ENCODE data around the gene RAPGEF1.
A peak's percentile ranks its signal among the peaks of the same experiment; 100 is the strongest.
"Not testable (repeated sequence)": the region's sequence is repeated elsewhere in the genome, so short reads cannot be mapped to it uniquely, and the experiment has no call there.

Gene RAPGEF1

DNA sequence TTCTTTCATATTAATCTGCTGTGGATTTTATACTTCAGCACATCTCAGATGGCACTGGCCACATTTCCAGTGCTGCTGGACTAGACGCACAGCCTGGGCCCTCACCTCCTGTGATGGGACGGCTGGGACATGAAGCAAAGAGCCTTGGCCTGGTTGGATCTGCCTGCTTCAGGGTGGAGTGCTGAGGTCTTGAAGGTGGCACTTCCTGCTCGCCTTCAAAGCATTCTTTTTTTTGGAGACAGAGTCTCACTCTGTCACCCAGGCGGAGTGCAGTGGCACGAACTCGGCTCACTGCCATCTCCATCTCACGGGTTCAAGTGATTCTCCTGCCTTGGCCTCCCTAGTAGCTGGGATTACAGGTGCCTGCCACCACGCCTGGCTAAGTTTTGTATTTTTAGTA, 73.1 kb downstream of the RAPGEF1 start:
- H3K4me3 ChIP-seq (ENCODE audit: low read depth, low read length): no peak overlapping the region
- TF ChIP-seq, protein P1, sequence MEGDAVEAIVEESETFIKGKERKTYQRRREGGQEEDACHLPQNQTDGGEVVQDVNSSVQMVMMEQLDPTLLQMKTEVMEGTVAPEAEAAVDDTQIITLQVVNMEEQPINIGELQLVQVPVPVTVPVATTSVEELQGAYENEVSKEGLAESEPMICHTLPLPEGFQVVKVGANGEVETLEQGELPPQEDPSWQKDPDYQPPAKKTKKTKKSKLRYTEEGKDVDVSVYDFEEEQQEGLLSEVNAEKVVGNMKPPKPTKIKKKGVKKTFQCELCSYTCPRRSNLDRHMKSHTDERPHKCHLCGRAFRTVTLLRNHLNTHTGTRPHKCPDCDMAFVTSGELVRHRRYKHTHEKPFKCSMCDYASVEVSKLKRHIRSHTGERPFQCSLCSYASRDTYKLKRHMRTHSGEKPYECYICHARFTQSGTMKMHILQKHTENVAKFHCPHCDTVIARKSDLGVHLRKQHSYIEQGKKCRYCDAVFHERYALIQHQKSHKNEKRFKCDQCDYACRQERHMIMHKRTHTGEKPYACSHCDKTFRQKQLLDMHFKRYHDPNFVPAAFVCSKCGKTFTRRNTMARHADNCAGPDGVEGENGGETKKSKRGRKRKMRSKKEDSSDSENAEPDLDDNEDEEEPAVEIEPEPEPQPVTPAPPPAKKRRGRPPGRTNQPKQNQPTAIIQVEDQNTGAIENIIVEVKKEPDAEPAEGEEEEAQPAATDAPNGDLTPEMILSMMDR (IDR thresholded peaks at IDR 0.05; ENCODE audit: low read depth, low read length): no peak

DNA sequence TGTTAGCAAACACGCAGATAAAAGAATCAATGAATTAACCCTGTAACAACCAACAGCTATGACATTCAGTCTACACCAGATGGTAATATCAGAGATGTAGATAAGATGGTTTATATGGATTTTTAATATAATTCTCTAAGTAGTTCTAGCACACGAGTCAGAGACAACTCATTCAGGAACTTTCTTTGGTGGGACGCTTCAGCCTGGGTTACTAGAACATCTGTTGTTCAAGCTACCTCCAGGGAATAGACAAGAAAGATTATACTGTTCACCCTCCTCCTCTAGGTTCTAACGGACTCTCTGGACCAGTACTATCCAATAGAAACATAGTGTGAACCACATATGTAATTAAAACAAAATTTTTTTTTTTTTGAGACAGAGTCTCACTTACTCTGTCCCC, 73.8 kb downstream of the RAPGEF1 start:
- TF ChIP-seq, protein P1 (IDR thresholded peaks at IDR 0.05; ENCODE audit: low read depth, low read length): no peak
- no peak overlapping the region for H3K4me3 ChIP-seq (ENCODE audit: low read depth, low read length)

DNA sequence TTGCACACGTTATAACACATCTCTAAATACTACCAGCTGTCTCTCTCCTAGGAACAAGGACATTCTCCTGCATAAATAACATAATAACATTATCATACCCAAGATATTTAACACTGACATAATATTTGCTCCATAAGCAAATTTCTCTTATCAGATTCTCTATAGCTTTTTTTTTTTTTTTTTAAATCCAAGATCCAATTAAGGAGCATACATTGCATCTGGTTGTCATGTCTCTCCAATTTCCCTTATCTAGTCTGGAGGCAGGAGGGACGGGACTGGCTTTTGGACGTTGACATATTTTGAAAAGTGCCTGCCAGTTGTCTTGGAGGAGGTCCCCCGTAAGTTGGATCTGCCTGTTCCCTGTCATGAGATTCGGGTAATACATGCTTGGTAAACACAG, 76.6 kb downstream of the RAPGEF1 start:
- TF ChIP-seq, protein P1 (IDR thresholded peaks at IDR 0.05; ENCODE audit: low read depth, low read length): no peak
- no peak overlapping the region for H3K4me3 ChIP-seq (ENCODE audit: low read depth, low read length)

DNA sequence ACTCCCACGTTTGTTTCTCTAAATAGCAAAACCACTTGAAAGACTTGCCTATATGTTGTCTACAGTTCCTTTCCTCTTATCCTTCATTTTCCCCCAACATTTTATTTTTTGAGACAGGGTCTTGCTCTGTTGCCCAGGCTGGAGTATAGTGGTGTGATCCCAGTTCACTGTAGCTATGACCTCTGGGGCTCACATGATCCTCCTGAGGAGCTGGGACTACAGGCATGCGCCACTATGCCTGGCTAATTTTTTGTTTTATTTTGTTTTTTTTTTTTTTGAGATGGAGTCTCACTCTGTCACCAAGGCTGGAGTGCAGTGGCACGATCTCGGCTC, 77.6 kb downstream of the RAPGEF1 start:
- H3K4me3 ChIP-seq (ENCODE audit: low read depth, low read length): not testable (repeated sequence)

DNA sequence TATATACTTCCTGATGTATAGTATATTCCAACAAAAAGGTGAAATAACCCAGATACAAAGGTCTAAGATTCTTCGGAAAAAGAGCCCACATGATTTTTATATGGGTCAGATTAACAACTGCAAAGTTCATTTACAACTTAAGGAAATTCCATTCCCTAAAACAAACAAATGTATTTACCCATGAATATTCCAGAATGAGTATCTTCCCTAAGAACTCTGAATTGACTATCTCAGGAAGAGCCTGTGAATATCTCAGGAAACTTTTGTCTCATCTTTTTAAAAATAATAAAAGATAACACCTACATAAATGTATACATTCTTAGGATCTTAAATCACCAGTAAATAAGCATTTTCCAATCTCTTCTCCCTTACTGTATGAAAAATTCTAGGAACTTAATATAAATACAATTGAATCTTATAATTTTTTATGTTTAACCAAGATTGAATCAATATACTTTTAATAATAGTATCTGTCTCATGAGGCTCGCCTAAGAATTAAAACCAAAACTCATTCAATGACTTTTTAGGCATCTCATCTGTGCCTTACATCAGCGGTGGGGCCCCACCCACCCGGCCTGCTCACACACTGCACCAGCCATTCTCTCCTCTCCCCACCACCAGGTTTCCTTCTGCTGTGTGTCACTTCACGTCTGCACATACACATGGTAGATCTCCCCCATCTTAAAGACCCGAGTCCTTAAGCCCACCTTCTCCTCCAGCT, 78.1 kb downstream of the RAPGEF1 start:
- H3K4me3 ChIP-seq (ENCODE audit: low read depth, low read length): no peak overlapping the region
- TF ChIP-seq, protein P1 (IDR thresholded peaks at IDR 0.05; ENCODE audit: low read depth, low read length): no peak

DNA sequence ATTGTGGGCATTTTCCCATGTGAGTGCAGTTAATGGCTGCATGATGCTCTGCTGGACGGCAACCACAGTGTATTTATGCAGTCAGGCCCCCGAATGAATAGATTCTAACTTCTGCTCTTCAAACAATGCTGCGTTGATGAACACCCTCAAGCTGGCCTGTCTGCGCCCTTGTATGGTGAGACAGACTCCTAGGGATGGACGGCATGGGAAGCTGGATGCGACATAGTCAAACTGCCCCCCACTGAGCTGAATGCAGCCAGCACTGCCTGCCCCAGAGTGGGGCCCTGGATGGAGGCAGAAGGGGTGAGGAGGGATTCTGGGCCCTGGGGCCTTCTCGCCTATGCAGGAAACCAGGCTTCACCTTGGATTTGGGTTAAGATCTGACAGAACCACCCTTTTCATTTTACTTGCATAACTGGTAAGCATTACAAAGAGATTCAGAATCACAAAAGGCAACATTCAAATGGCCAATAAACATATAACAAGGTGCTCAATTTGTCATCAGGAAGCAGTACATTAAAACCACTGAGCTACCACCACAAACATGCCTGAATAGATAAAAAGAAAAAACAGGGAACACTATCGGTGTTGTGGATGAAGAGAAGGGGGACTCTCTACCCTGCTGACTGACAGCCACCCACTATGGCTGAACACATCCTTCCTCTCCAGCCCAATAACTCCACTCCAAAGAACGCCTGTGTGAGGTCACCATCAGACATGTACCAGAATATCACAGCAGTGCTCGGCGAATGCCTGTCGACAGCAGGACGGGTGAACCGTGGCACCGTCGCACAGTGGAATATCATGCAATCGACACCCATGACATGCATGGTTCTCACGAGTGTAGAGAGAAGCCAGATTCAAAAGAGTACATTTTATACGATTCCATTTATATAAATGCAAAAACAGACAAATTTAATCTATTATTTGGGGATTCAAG, 79.1 kb downstream of the RAPGEF1 start:
- H3K4me3 ChIP-seq (ENCODE audit: low read depth, low read length): no peak overlapping the region

DNA sequence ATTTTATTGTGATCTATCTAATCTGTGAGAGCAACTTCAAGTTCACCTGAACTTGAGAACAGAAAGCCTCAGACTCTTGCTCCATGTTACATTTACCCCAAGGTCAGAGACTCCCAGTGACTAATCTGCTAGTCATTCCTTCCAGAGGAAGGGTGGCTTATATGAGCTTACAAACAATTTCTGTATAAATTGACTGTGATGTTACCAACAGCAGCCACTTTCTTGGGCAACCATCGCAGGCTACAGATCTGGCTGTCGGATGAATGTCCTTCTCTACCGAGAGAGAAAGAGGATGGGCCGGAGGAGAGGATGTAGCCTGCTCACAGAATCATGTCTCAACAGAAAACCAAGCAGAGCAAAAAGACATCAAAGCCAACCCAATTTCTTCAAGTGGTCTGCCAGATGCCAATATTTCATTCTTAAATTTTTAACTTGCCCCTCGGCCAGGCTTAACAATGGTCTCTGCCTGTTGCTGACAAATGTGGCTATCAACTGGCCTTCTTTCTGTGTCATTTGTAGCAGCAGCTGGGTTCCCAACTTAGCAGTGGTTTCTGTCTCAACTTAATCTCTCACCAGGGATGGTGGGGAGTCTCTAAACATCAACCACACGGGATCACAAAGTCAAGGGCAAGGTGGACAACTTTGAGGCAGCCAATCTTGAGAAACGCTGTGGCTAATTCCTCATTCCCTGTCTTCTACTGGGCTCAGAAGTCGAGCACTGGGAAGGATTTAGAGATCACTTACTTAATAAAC, 81.3 kb downstream of the RAPGEF1 start:
- peak overlapping the region; percentile 49 for H3K4me3 ChIP-seq (ENCODE audit: low read depth, low read length)
- TF ChIP-seq, protein P1 (IDR thresholded peaks at IDR 0.05; ENCODE audit: low read depth, low read length): no peak

More for the DNA sequence above, 79.1 kb downstream of the RAPGEF1 start:
- TF ChIP-seq, protein P1 (IDR thresholded peaks at IDR 0.05; ENCODE audit: low read depth, low read length): no peak
